Stimulated activated CD8-positive, alpha-beta memory T cell treated with anti-CD3 and anti-CD28 coated beads, Interleukin-4, amount 100 ng/mL, for 48 hours (primary cell): ENCODE results near the gene TBC1D16.

Experiments
- DNase-seq: peaks from one replicate; pipeline ENCODE4 v3.0.0-alpha.2; 2020

Gene TBC1D16

GRCh38 chr17:79936050-79936449 is 99.6 kb downstream of the TBC1D16 start:
- DNase-seq = no peak

DNA sequence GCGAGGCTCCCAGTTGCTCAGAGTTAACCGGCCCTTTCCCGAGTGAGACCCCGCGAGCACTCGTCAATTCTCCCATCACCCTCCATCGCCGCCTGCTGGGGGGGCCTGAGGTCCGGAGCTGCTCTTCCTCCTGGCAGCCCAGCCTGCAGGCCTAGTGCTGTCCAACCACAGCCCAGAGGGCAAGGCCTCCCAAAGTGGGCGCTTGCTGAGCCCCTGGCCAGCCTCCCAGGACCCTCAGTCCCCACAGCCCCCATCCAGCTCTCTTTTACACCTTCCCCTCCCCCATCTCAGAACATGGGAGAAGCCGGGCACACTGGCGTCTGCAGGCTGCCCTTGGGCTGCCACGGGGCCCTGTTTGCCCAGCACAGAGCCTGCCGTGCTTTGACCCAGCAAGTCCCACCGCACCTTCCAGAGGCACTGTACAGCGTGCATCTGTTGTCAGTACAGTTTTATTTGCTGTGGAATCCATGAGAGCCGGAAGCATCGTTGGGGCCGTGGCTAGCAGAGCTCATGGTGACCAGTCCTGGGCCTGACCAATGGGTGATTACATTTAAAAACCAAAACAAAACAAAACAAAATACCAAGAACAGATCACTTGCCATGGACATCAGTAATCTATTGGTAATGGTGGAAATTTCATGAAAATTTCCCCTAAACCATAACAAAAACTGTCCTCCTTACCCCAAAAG is 100.3 kb downstream of the TBC1D16 start:
- DNase-seq = no peak

DNA sequence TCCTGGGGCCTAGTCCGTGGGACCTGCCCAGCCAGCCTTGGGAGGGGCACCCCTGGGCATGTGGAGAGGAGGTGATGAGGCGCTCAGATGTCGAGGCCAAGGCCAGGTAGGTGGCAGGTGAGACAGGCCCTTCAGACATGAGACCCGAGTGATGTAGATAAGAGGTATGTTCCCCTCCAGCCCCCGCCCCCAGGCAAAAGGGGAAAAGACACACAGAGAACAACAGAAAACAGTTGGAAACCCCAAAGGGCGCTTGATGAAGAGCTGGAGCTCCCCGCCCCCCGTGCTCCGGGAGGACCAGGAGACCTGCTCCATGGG is 101.1 kb downstream of the TBC1D16 start:
- no peak for DNase-seq

GRCh38 chr17:79933863-79934652 is 101.6 kb downstream of the TBC1D16 start:
- DNase-seq = no peak

- DNase-seq = no peak
Observed at GRCh38 chr17:79932451-79933306, 103.0 kb downstream of the TBC1D16 start.

GRCh38 chr17:79931817-79932309 is 103.8 kb downstream of the TBC1D16 start:
- DNase-seq = no peak

GRCh38 chr17:79930877-79931816 is 104.5 kb downstream of the TBC1D16 start:
- DNase-seq = no peak

DNA sequence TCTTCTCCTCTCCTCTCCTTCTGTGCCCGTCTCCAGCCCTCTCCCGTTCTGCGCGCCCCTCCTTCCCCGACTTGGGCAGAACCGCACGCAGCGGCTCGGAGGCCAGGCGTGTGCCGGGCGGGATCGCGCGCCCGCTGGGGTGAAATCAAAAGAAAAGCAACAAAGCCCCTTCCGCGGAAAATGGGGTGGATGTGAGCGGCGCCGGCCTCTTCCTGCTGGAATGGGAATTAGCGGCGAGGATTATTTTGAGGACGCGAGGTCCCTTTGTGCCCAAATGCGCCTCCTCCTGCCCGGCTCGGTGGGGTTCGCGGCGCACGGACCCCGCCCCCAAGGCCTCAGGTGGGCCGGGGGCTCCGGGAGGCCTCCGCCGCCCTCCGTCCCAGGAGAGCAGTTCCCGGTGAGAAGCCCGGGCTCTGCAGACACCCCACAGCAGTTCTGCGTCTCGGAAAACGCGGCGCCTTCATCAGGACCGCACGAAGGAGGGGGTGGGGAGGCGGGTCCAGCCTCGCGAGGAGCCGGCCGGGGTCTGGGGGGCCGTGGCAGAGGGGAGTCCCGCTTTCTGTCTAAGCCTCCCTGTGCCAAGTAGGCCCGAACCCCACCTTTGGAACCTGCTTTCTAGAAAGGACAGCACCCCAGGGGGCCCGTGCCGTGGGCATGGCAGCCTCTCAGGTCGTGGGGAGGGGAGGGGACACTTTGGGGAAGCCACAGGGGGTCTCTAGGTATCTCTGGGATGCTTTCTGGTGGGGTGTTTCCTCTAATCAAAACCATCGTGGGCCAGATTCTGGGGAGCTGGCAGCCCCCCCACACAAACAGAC is 105.4 kb downstream of the TBC1D16 start:
- DNase-seq = no peak

- no peak for DNase-seq
Observed at GRCh38 chr17:79929257-79930061, 106.2 kb downstream of the TBC1D16 start.

- no peak for DNase-seq
Observed at GRCh38 chr17:79928502-79929256, 107.0 kb downstream of the TBC1D16 start.

- no peak for DNase-seq
Observed at GRCh38 chr17:79927688-79928501, 107.8 kb downstream of the TBC1D16 start.

- no peak for DNase-seq
Observed at GRCh38 chr17:79927136-79927661, 108.5 kb downstream of the TBC1D16 start.

- DNase-seq = no peak
Observed at GRCh38 chr17:79926605-79927135, 109.0 kb downstream of the TBC1D16 start.

DNA sequence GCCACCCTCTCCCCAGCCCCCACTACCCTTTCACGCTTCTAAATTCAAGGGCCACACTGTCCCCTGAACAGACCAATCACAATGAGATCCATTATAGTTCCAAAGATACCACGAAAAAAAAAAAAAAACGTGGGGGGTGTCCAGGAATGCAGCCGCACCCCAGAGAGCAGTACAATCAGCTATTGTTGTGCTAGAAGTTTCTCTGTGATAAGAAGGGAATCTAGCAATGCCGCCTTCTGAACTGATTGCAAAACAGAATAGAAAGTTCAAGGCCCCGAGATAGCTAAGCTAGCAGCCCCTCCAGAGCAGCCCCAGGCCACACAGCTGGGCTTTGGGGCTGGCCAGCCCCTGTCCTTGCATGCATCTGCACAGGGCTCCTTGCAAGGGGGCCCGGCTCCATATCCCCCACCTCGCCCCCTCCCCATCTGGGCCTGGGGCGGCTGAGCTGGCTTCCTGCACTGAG is 109.5 kb downstream of the TBC1D16 start:
- no peak for DNase-seq

GRCh38 chr17:79925242-79925957 is 110.3 kb downstream of the TBC1D16 start:
- DNase-seq = no peak

DNA sequence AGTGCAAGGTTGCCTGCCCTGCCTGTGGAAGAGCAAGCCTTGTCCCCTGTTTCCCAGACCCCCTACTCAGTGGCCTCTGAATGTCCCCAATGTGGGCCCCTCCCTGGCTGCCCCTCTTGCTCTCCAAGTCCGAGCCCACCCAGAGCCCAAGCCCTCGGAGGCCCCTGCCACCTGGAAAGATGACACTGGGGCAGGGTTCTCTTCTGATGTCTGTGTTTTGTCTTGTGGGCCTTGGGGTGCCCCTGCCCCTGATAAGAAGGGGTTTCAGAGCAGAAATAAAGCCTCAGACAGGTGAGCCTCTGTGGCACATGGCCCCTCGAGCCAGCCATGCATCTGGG is 111.1 kb downstream of the TBC1D16 start:
- no peak for DNase-seq

GRCh38 chr17:79923974-79924638 is 111.6 kb downstream of the TBC1D16 start:
- peak; percentile 82 for DNase-seq
